Spleen (tissue), 11 donors: ENCODE measurements around the gene SLC39A11. TPM values are rescaled to one million over a fixed set of nuclear protein-coding genes. Genes with fewer than 3 reads are reported as not detected.

Experiments used
- DNase-seq: peaks from one replicate; pipeline ENCODE4 v3.0.0-alpha.2; 2020
- H3K27ac ChIP-seq, 8 donors: fragments of 200-600 bp; sonication (generic) in 7 of 8; 1 replicate in 4 of 8; 2 replicates in 4 of 8; pipeline versions ENCODE4 v1.5.0 to v1.8.0; 2016 to 2021; ENCODE audit warnings: inconsistent platforms in 4 of 8, mild to moderate bottlenecking in 4 of 8, moderate library complexity in 1 of 8
- H3K27me3 ChIP-seq, 7 donors: fragments of 200-600 bp; sonication (generic) in 6 of 7; replicated peaks in 1 of 7; 1 replicate in 4 of 7; 2 replicates in 3 of 7; pipeline versions ENCODE4 v1.5.0 to v1.8.0; 2016 to 2021; ENCODE audit warnings: inconsistent platforms in 3 of 7, mild to moderate bottlenecking in 1 of 7
- H3K36me3 ChIP-seq, 6 donors: fragments of 200-600 bp; sonication (generic) in 5 of 6; 1 replicate in 4 of 6; 2 replicates in 2 of 6; pipeline versions ENCODE4 v1.5.0 to v1.8.0; 2016 to 2021; ENCODE audit warnings: inconsistent platforms in 2 of 6
- H3K4me1 ChIP-seq, 6 donors: fragments of 200-600 bp; sonication (generic) in 5 of 6; 1 replicate in 3 of 6; 2 replicates in 3 of 6; pipeline versions ENCODE4 v1.5.0 to v1.8.0; 2016 to 2021; ENCODE audit warnings: inconsistent platforms in 3 of 6
- H3K4me3 ChIP-seq, 8 donors: fragments of 200-600 bp; sonication (generic) in 7 of 8; 1 replicate in 4 of 8; 2 replicates in 4 of 8; pipeline versions ENCODE4 v1.5.0 to v1.8.0; 2016 to 2021; ENCODE audit warnings: inconsistent platforms in 4 of 8, mild to moderate bottlenecking in 4 of 8, moderate library complexity in 2 of 8
- H3K9me3 ChIP-seq, 8 donors: fragments of 200-600 bp; sonication (generic) in 7 of 8; 1 replicate in 4 of 8; 2 replicates in 4 of 8; pipeline versions ENCODE4 v1.5.0 to v1.8.0; 2016 to 2021; ENCODE audit warnings: inconsistent platforms in 4 of 8
- CTCF ChIP-seq, 11 experiments: fragments of 200-600 bp in 7 of 11; fragments of 450-650 bp in 4 of 11; sonication (generic) in 4 of 11; IDR thresholded peaks in 8 of 11; conservative IDR thresholded peaks in 3 of 11; 1 replicate in 7 of 11; 2 replicates in 4 of 11; pipeline versions ENCODE4 v1.4.0 to v1.8.0; 2016 to 2021; ENCODE audit warnings: antibody characterized with exemption in 11 of 11, inconsistent platforms in 4 of 11, mild to moderate bottlenecking in 1 of 11
- POLR2A ChIP-seq, 3 donors: fragments of 450-650 bp; IDR thresholded peaks; one replicate each; pipeline ENCODE4 v1.5.1; 2017; ENCODE audit warnings: antibody characterized with exemption in 3 of 3, mild to moderate bottlenecking in 1 of 3
- POLR2AphosphoS5 ChIP-seq, 3 donors: sonication (generic); formaldehyde crosslinking; IDR thresholded peaks; one replicate each; pipeline ENCODE4 v1.5.1; 2017; ENCODE audit warnings: antibody characterized with exemption in 3 of 3
- WGBS, 5 donors: extraction: QIAGEN DNeasy Blood & Tissue Kit in 3 of 5; methylation state at CpG; one replicate each; pipeline versions ENCODE4 v1.1.5 to v1.1.7; 2013 to 2018; 5-methylcytosine and 5-hydroxymethylcytosine counted together
- intact Hi-C: fragments of 100-400 bp; cut with DNase I; formaldehyde crosslinking; loops from one replicate; pipeline ENCODE4 v1.15.0; 2023; ENCODE audit warnings: low total_unique reads
- polyA plus RNA-seq, 3 donors: library from polyadenylated mRNA; stranded (reverse); fragments of 200-250 nt; gene quantifications; one replicate each; pipeline ENCODE4 v1.2.1, GENCODE V29; 2013
- total RNA-seq, 7 donors: library from RNA; depleted of rRNA in 3 of 7; stranded (reverse); fragments of >200 nt in 3 of 7; fragmentation: NEBNext Ultra II Directional in 4 of 7; extraction: Animal tissue kit (Norgen Biotek cat#: 25700) in 4 of 7; gene quantifications; one replicate each; pipeline versions ENCODE4 v1.1.0 to v1.2.1, GENCODE V29; 2016 to 2021
- donor health status: healthy with polysubstance abuse.
- donor health status: DM: no; HTN: no; CAD: no; lungs with moderate emphysema.
- donor health status: DM: no; HTN: no; CAD: no.
- donor health status: Bipolar disorder and iron deficiency.
- donor health status: healthy.
- donor health status: DM: no; HTN: no; CAD: no.
- donor health status: DM: yes; HTN: yes; CAD: no.

The SLC39A11 gene
- total and polyA plus RNA-seq, 10 donors = 4.1 to 45.2 (median 27.8) TPM

GRCh38 chr17:72631949-72632684 is 460.4 kb downstream of the SLC39A11 start:
- Histone ChIP-seq H3K9me3 (peaks cover 0 to 10% (median 0%) of the 10 kb centered on the region in 8 donors), H3K36me3 (no peaks in the 10 kb centered on the region), H3K27ac (no peak overlapping the region), H3K27me3 (peaks cover 0 to 7% (median 0%) of the 10 kb centered on the region in 7 donors), H3K4me1 (peaks cover 0 to 3% (median 0%) of the 10 kb centered on the region in 6 donors), H3K4me3 (no peak overlapping the region)
- DNase-seq = no peak
- WGBS, 5 donors = 80 to 94% (median 86%) methylated on average over 21 to 22 of the region's 22 CpGs
- TF ChIP-seq POLR2A (IDR thresholded peaks at IDR 0.05) = no peak
- no peak for TF ChIP-seq POLR2AphosphoS5 (IDR thresholded peaks at IDR 0.05)
- TF ChIP-seq CTCF (IDR thresholded peaks at IDR 0.05 in 8 of 11, conservative IDR thresholded peaks at IDR 0.05 in 3 of 11) = no peak
- intact Hi-C loops = no loop called here

GRCh38 chr17:72631568-72631948 is 460.9 kb downstream of the SLC39A11 start:
- Histone ChIP-seq H3K4me3 (no peak overlapping the region), H3K27me3 (peaks cover 0 to 7% (median 0%) of the 10 kb centered on the region in 7 donors), H3K36me3 (no peaks in the 10 kb centered on the region), H3K27ac (no peak overlapping the region), H3K9me3 (peaks cover 0 to 14% (median 0%) of the 10 kb centered on the region in 8 donors), H3K4me1 (peaks cover 0 to 3% (median 0%) of the 10 kb centered on the region in 6 donors)
- intact Hi-C loops = no loop called here
- TF ChIP-seq CTCF (IDR thresholded peaks at IDR 0.05 in 8 of 11, conservative IDR thresholded peaks at IDR 0.05 in 3 of 11) = no peak
- no peak for TF ChIP-seq POLR2AphosphoS5 (IDR thresholded peaks at IDR 0.05)
- no peak for TF ChIP-seq POLR2A (IDR thresholded peaks at IDR 0.05)
- DNase-seq = no peak
- 88 to 98% (median 91%) methylated on average over 9 of the region's 9 CpGs for WGBS, 5 donors

GRCh38 chr17:72624652-72625051 is 467.8 kb downstream of the SLC39A11 start:
- Histone ChIP-seq H3K27ac (no peak overlapping the region), H3K4me1 (no peaks in the 10 kb centered on the region), H3K27me3 (peaks cover 0 to 47% (median 19%) of the 10 kb centered on the region in 7 donors), H3K4me3 (no peak overlapping the region), H3K9me3 (peaks cover 0 to 24% (median 5%) of the 10 kb centered on the region in 8 donors), H3K36me3 (no peaks in the 10 kb centered on the region)
- no peak for TF ChIP-seq POLR2A (IDR thresholded peaks at IDR 0.05)
- TF ChIP-seq CTCF (IDR thresholded peaks at IDR 0.05 in 8 of 11, conservative IDR thresholded peaks at IDR 0.05 in 3 of 11) = no peak
- TF ChIP-seq POLR2AphosphoS5 (IDR thresholded peaks at IDR 0.05) = no peak
- no peak for DNase-seq
- intact Hi-C loops = no loop called here

- TF ChIP-seq POLR2AphosphoS5 (IDR thresholded peaks at IDR 0.05) = no peak
- no peak for TF ChIP-seq POLR2A (IDR thresholded peaks at IDR 0.05)
- TF ChIP-seq CTCF (IDR thresholded peaks at IDR 0.05 in 8 of 11, conservative IDR thresholded peaks at IDR 0.05 in 3 of 11) = no peak
- WGBS, 5 donors = 36 to 52% (median 41%) methylated on average over 3 of the region's 3 CpGs
- DNase-seq = no peak
- Histone ChIP-seq H3K9me3 (peaks cover 0 to 24% (median 5%) of the 10 kb centered on the region in 8 donors), H3K27ac (no peak overlapping the region), H3K27me3 (peaks cover 0 to 49% (median 19%) of the 10 kb centered on the region in 7 donors), H3K4me1 (no peaks in the 10 kb centered on the region), H3K4me3 (no peak overlapping the region), H3K36me3 (no peaks in the 10 kb centered on the region)
- intact Hi-C loops = no loop called here
Observed at GRCh38 chr17:72624226-72624625, 468.3 kb downstream of the SLC39A11 start.
